ENCODE data around the gene DVL2. TPM values are rescaled to one million over a fixed set of nuclear protein-coding genes. Genes with fewer than 3 reads are reported as not detected.

DVL2 gene
- total RNA-seq, 2 donors from 2014 or later = 56.2 to 73.4 TPM

DNA sequence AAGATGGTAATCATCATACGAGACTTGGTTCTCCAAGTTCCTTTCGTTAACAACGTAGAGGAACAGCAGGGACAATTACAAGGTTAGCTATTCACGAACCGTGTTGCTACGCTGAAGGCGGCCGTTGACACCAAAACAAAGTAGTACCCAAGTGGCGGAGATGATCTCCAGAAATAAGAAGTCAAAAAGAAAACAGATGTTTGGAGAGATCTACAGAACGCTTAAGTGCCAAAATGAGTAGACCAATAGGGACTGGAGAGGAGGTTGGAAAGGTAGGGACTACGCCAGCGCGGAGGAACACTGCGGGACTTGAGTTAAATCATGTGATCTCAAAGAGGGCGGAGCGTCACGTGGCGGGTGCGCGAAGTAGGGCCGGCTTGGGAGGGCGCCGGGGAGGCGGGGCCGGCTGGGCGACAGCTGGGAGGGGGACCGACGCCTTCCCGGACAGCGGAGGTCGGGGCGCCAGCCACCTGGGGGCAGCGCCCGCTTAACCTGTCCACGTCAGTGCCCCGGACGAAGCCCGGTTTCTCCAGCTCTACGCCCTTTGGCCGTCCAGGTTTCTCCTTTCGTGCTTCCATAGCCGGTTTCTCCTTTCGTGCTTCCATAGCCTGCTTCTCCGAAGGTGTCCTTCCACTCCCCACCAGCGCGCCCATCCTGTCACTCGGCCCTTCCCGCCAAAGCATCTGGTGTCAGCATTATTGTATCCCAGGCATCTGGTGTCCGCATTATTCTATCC is 8.6 kb upstream of the DVL2 start:
- Mint-ChIP-seq H3K36me3 (peaks cover 30 to 34% of the 10 kb centered on the region in 2 donors), H3K27ac (peak overlapping the region; percentile 91 to 99), H3K9me3 (no peaks in the 10 kb centered on the region)
- ATAC-seq = peak; percentile 47 to 56
- DNase-seq (ENCODE audit: low spot score in 2 of 2) = peak; percentile 89

DNA sequence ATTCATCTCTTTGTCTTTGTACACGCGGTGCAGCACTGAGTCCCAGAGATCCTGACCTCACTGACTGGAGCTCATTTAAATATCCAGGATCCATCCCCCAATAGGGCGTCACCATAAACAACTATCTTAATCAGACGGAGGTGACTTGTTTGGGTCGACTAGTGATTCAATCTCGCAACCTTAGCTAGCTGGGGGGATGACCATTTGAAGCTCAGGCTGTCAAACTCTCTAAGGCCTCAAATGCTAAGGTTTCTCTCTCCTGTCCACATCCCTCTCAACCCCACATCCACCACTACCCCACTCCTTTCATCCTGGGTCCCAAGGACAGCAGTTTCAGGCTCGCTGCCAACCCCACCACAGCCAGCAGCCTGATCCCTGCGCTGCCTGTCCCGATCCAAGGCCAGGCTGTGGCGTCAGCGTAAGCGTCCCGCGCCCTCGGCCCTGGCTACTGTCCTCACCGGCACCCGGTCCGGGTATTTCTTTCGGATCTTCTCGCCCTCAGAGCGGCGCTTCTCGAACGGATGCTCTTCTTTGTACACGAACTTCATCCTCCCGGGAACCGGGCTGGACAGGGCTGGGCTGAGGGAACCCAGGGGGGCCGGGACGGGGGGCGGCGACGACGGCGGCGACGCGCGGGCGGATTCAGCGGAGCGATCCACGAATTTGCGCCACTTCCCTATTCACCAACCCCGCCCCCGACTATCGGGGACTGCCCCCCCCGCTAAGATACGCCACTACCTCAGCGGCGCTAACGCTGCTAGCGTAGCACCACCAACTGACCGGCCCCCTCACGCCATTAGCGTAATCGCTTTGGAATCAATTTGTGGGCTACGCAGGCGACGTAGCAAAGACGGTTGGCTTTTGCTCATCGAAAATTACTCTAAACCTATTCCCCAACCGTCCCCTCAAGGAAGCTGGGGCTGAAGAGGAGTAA is 7.7 kb upstream of the DVL2 start, which contains the start of gene GABARAP:
GABARAP (minus strand) TSS at position 667 of the 934 bp plus-strand sequence; CDS start at position 548, 119 bp downstream.
- Mint-ChIP-seq H3K9me3 (no peaks in the 10 kb centered on the region), H3K27ac (peak within 1 kb of the TSS; percentile 91 to 99), H3K36me3 (peaks cover 33 to 38% of the 10 kb centered on the region in 2 donors)
- ATAC-seq (peak; percentile 36 to 40), DNase-seq (ENCODE audit: low spot score in 2 of 2) (peak; percentile 87 to 94)

GRCh38 chr17:7241090-7241733 is 6.9 kb upstream of the DVL2 start:
- H3K27ac Mint-ChIP-seq = peak overlapping the region; percentile 91 to 99
- no peaks in the 10 kb centered on the region for H3K9me3 Mint-ChIP-seq
- H3K36me3 Mint-ChIP-seq = peaks cover 35 to 37% of the 10 kb centered on the region in 2 donors

GRCh38 chr17:7240375-7240774 is 6.1 kb upstream of the DVL2 start:
- peaks cover 29 to 33% of the 10 kb centered on the region in 2 donors for H3K36me3 Mint-ChIP-seq

More at GRCh38 chr17:7241090-7241733, 6.9 kb upstream of the DVL2 start:
- DNase-seq (ENCODE audit: low spot score in 2 of 2) = no peak
- ATAC-seq = no peak

DNA sequence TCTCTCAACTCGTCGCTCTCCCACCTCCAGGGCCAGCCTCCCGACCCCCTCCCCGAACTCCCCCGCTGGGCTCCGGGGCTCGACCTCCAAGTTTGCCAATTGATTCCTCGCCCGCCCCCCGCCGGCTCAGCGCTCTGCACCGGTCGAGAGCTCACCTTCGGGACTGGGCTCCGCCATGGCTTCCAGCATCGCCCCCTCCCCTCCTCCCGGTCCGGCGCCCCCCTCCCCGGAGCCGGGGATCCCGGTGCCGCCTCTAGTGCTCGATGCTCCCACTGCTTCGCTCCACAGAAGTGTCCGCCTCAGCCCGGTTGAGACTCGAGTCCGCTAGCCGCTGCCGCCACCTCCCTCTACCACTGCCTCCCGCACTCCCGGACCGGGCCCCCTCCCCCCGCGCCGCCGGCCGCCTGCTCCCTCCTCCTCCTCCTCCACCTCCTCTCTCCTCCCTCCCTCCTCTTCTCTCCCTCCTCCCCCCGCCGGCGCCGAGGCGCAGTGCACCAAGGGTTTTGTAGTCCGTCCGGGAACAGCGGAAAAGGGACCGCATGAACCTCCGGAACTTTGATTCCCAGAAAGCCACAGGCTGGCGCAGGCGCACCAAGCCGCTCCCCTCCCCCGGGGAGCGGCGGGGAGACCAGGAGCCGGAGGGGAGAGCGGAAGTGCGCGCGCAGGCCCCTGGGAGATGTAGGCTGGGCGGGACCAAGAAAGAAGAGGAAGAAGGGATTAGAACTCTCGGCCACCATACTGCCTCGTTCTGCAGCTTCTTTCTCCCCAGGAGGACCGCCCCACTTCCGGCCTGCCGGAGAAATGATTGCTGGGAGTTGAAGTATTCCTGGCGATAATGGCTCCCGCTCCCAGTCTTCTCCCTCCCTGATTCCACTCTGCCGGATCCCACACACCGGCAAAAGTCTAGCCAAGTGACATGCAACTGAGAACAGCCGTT is 5.0 kb upstream of the DVL2 start, which contains the start of gene PHF23:
PHF23 (minus strand) TSS at position 367 of the 937 bp plus-strand sequence; CDS start at position 189, 178 bp downstream.
- peak; percentile 71 to 78 for ATAC-seq
- peaks cover 33 to 36% of the 10 kb centered on the region in 2 donors for H3K36me3 Mint-ChIP-seq

More at GRCh38 chr17:7240375-7240774, 6.1 kb upstream of the DVL2 start:
- DNase-seq (ENCODE audit: low spot score in 2 of 2) (no peak), ATAC-seq (no peak)
- Mint-ChIP-seq H3K27ac (peak overlapping the region; percentile 18 to 91), H3K9me3 (no peaks in the 10 kb centered on the region)

DNA sequence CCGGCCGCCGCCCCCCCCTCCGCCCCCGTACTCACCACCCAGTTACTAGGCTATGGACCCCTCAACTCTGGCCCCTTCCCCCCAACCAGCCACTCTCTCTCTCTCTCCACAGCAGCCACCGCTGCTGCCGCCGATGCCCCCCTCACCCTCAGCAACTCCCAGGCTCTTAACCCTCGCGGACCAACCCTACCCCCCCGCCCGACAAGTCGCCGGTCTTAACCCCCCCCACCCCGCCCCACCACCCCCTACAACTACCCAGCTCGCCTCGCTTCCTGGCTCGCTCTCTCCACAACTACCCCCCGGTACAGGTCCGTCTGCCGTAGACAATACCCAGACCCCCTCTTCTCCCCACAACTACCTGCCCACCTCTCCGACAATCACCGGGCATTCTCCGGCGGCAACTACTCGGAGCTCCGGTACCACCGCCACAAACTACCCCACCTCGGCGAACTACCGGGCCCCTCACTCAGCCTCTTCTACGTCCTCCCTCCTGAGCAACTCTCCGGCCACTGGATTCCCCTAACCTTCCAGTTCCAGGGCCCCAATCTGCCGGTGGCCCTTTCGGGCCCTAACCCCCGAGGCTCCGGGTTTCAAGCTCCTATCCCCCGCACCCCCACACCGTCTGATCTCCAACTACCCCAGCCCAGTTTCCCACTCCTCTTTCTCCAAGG is 4.2 kb upstream of the DVL2 start:
- Mint-ChIP-seq H3K9me3 (no peaks in the 10 kb centered on the region), H3K27ac (peak overlapping the region; percentile 91 to 98), H3K36me3 (peaks cover 39 to 41% of the 10 kb centered on the region in 2 donors)
- ATAC-seq = no peak
- peak in 1 of 2 donors; percentile 38 for DNase-seq (ENCODE audit: low spot score in 2 of 2)

More for the DNA sequence above, 5.0 kb upstream of the DVL2 start, which contains the start of gene PHF23:
- H3K27ac Mint-ChIP-seq = peak within 1 kb of the TSS; percentile 91 to 98
- peak; percentile 95 to 98 for DNase-seq (ENCODE audit: low spot score in 2 of 2)
- no peaks in the 10 kb centered on the region for H3K9me3 Mint-ChIP-seq

- ATAC-seq (peak; percentile 2 to 50), DNase-seq (ENCODE audit: low spot score in 2 of 2) (peak in 1 of 2 donors; percentile 84)
- Mint-ChIP-seq H3K36me3 (peaks cover 46 to 47% of the 10 kb centered on the region in 2 donors), H3K9me3 (no peaks in the 10 kb centered on the region), H3K27ac (peak overlapping the region; percentile 89 to 91)
Measured at GRCh38 chr17:7237761-7238419, 3.6 kb upstream of the DVL2 start.

- Mint-ChIP-seq H3K36me3 (peaks cover 43 to 48% of the 10 kb centered on the region in 2 donors), H3K9me3 (no peaks in the 10 kb centered on the region)
- no peak for ATAC-seq
Measured at GRCh38 chr17:7237266-7237760, 3.0 kb upstream of the DVL2 start.

GRCh38 chr17:7236808-7237207 is 2.5 kb upstream of the DVL2 start:
- Mint-ChIP-seq H3K9me3 (no peaks in the 10 kb centered on the region), H3K36me3 (peaks cover 43 to 48% of the 10 kb centered on the region in 2 donors), H3K27ac (peak overlapping the region; percentile 91)
- ATAC-seq (no peak), DNase-seq (ENCODE audit: low spot score in 2 of 2) (no peak)

More at GRCh38 chr17:7237266-7237760, 3.0 kb upstream of the DVL2 start:
- DNase-seq (ENCODE audit: low spot score in 2 of 2) = no peak
- H3K27ac Mint-ChIP-seq = peak overlapping the region; percentile 91

DNA sequence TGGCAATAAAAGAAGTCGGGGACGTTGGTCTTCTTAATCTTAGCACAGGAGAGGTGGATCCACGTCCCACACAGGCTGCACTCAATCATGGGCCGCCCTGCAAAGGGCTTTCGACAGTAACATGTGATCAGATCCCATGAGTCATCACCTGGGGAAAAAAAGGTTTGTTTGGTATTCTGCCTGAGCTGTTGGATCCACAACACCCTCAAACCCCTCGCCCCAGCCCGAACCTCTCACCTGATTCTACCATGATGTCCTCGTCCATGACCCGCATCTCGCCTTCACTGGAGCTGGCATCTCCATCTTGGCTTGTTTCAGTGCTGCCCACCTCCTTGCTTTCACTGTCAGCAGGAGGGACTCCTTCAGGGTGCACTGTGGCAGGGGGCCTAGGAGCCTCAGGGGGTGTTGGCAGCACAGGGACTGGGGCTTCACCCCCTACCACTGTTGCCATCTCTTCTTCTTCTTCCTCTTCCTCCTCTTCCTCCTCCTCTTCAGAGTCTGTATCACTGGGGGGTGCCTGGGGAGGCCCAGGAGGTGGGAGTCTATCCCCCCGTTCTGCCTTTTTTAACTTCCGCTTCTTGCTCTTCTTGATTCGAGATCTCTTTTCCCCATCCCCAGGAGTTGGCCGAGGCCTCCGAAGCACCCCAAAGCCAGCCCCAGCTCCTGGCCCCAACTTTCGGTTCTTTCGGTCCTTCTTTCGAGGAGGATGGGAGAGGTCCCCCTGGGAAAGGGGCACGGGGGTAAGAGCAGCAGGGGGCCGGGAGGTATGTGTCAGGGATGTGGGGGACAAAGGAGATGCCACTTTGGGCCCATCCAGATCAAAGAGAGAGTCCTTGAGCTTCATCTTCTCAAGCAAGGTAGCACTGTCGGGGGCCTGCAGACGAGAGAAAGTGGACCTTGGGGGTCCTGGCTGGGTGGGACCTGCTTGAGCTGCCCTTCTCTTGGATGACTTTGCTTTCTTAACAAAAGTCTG is 1.7 kb upstream of the DVL2 start:
- peak overlapping the region in 1 of 2 donors; percentile 91 for H3K27ac Mint-ChIP-seq
- ATAC-seq = no peak
- H3K9me3 Mint-ChIP-seq = no peaks in the 10 kb centered on the region
- peaks cover 34 to 39% of the 10 kb centered on the region in 2 donors for H3K36me3 Mint-ChIP-seq
- DNase-seq (ENCODE audit: low spot score in 2 of 2) = no peak

- ATAC-seq (peak; percentile 1 to 17), DNase-seq (ENCODE audit: low spot score in 2 of 2) (peak in 1 of 2 donors; percentile 28)
- H3K36me3 Mint-ChIP-seq = peaks cover 28 to 43% of the 10 kb centered on the region in 2 donors
- H3K9me3 Mint-ChIP-seq = no peaks in the 10 kb centered on the region
- peak overlapping the region; percentile 90 to 92 for H3K27ac Mint-ChIP-seq
Measured at GRCh38 chr17:7233701-7234082, 625 bp downstream of the DVL2 start.

- peaks cover 32 to 48% of the 10 kb centered on the region in 2 donors for H3K36me3 Mint-ChIP-seq
- no peaks in the 10 kb centered on the region for H3K9me3 Mint-ChIP-seq
- DNase-seq (ENCODE audit: low spot score in 2 of 2) (no peak), ATAC-seq (no peak)
- peak overlapping the region in 1 of 2 donors; percentile 18 for H3K27ac Mint-ChIP-seq
Measured at GRCh38 chr17:7232114-7232513, 2.2 kb downstream of the DVL2 start.

GRCh38 chr17:7229504-7229903 is 4.8 kb downstream of the DVL2 start:
- DNase-seq (ENCODE audit: low spot score in 2 of 2) (no peak), ATAC-seq (no peak)
- Mint-ChIP-seq H3K27ac (no peak overlapping the region), H3K9me3 (no peaks in the 10 kb centered on the region), H3K36me3 (peaks cover 25 to 36% of the 10 kb centered on the region in 2 donors)

All from activated naive CD4-positive, alpha-beta T cell treated with anti-CD3 and anti-CD28 coated beads, Interleukin-2, amount 50 U/mL, for 72 hours (primary cell).